Measurements from ENCODE around the gene LRRC38.

GRCh38 chr1:13469343-13469742 is 44.5 kb downstream of the LRRC38 start:
- TF ChIP-seq CTCF (IDR thresholded peaks at IDR 0.05) = peak in 4 of 6 experiments; percentile 28 to 43 (median 35)
- no peak for TF ChIP-seq POLR2A (IDR thresholded peaks at IDR 0.05)

All from adrenal gland (tissue), 5 donors.